Common myeloid progenitor, CD34-positive (primary cell): ENCODE results near the gene GNAI3.

Source experiments
- CTCF ChIA-PET: fragments of 350-600 bp; sonication (Branson Sonifier 250); formaldehyde crosslinking; loops from one replicate; lab custom pipeline; 2021; ENCODE audit warnings: antibody characterized with exemption; lab: Charles Lee
- POLR2A ChIA-PET: fragments of 350-600 bp; sonication (Branson Sonifier 250); formaldehyde crosslinking; loops from one replicate; lab custom pipeline; 2021; ENCODE audit warnings: antibody characterized with exemption; lab: Charles Lee
- DNase-seq, 3 donors: peaks; one replicate each; pipeline versions ENCODE4 v3.0.0 to v3.0.0-alpha.2; 2013
- H3K27ac ChIP-seq, 2 experiments: 1 replicate in 1 of 2; 2 replicates in 1 of 2; pipeline ENCODE4 v1.7.0; 2013; ENCODE audit warnings: inconsistent platforms in 2 of 2, low read length in 2 of 2, mild to moderate bottlenecking in 2 of 2, low read depth in 1 of 2, moderate library complexity in 1 of 2; ENCODE audit not compliant: severe bottlenecking in 2 of 2, insufficient read depth in 1 of 2, poor library complexity in 1 of 2
- H3K27me3 ChIP-seq, 5 experiments: replicated peaks in 2 of 5; 1 replicate in 3 of 5; 2 replicates in 2 of 5; pipeline versions ENCODE4 v1.6.1 to v1.7.0; 2013; ENCODE audit warnings: low read length in 4 of 5, mild to moderate bottlenecking in 2 of 5, moderate library complexity in 2 of 5, inconsistent platforms in 1 of 5; ENCODE audit not compliant: insufficient read depth in 5 of 5, control insufficient read depth in 4 of 5
- H3K36me3 ChIP-seq, 4 experiments: 1 replicate in 2 of 4; 2 replicates in 2 of 4; pipeline versions ENCODE4 v1.6.1 to v1.7.0; 2013; ENCODE audit warnings: low read length in 3 of 4, control low read depth in 1 of 4, mild to moderate bottlenecking in 1 of 4; ENCODE audit not compliant: control insufficient read depth in 4 of 4, insufficient read depth in 4 of 4
- H3K4me1 ChIP-seq, 4 experiments: 1 replicate in 3 of 4; 2 replicates in 1 of 4; pipeline versions ENCODE4 v1.6.1 to v1.7.1; 2013; ENCODE audit warnings: low read length in 3 of 4, mild to moderate bottlenecking in 3 of 4, control low read depth in 1 of 4, inconsistent platforms in 1 of 4, moderate library complexity in 1 of 4; ENCODE audit not compliant: control insufficient read depth in 4 of 4, insufficient read depth in 4 of 4; ENCODE audit errors: control extremely low read depth in 1 of 4
- H3K4me3 ChIP-seq, 7 experiments: 1 replicate in 4 of 7; 2 replicates in 3 of 7; pipeline versions ENCODE4 v1.5.1 to v1.7.0; 2013; ENCODE audit warnings: mild to moderate bottlenecking in 7 of 7, low read length in 6 of 7, moderate library complexity in 6 of 7, inconsistent platforms in 2 of 7, low read depth in 2 of 7, control low read depth in 1 of 7; ENCODE audit not compliant: insufficient read depth in 4 of 7, control insufficient read depth in 1 of 7; ENCODE audit errors: extremely low read depth in 1 of 7
- H3K9me3 ChIP-seq, 5 experiments: 1 replicate in 4 of 5; 2 replicates in 1 of 5; pipeline versions ENCODE4 v1.6.1 to v1.7.1; 2013; ENCODE audit warnings: low read length in 4 of 5, mild to moderate bottlenecking in 2 of 5, inconsistent platforms in 1 of 5, low read depth in 1 of 5, moderate library complexity in 1 of 5; ENCODE audit not compliant: control insufficient read depth in 4 of 5, insufficient read depth in 2 of 5; ENCODE audit errors: control extremely low read depth in 1 of 5
- WGBS: methylation state at CpG from one replicate; pipeline ENCODE4 v1.1.5; 2013; ENCODE audit not compliant: insufficient coverage; 5-methylcytosine and 5-hydroxymethylcytosine counted together

The GNAI3 gene

DNA sequence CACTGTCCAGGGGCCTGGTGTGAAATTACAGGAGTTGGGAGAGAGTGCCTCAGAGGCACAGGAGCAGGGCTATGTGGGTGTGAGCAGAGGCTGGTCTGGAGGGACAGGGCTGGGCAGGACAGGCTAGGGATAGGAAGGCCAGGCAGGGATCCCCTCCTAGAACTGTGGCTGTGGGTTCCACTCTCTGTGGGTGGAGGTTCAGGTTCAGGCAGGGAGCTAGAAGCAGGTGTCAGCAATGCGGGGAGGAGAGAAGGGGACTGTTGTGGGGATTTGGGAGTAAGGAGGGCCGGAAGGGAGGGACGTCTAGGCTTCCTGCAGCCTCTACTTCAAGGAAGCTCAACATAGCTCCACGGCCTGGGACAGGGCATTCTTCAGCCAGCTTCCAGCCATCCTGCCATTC is 17.0 kb upstream of the GNAI3 start:
- CTCF ChIA-PET = interaction anchor here (0.6 to 26.3 kb wide), 18 partner anchors 8 to 365 kb away, joined by 3 to 1203 read pairs (median 8); partner anchors contain the start of genes AMIGO1, AMPD2, ATXN7L2 and CYB561D1
- Histone ChIP-seq H3K36me3 (no peaks in the 10 kb centered on the region), H3K27me3 (peaks cover 0 to 5% (median 0%) of the 10 kb centered on the region in 5 experiments), H3K4me3 (no peak overlapping the region), H3K9me3 (no peaks in the 10 kb centered on the region), H3K27ac (no peak overlapping the region), H3K4me1 (peaks cover 0 to 15% (median 5%) of the 10 kb centered on the region in 4 experiments)
- POLR2A ChIA-PET = interaction anchor here (0.6 kb wide), 1 partner anchor 42 kb away, joined by 3 read pairs; no protein-coding TSS in a partner anchor
- WGBS = 100% methylated on average over 1 of the region's 4 CpGs
- no peak for DNase-seq

DNA sequence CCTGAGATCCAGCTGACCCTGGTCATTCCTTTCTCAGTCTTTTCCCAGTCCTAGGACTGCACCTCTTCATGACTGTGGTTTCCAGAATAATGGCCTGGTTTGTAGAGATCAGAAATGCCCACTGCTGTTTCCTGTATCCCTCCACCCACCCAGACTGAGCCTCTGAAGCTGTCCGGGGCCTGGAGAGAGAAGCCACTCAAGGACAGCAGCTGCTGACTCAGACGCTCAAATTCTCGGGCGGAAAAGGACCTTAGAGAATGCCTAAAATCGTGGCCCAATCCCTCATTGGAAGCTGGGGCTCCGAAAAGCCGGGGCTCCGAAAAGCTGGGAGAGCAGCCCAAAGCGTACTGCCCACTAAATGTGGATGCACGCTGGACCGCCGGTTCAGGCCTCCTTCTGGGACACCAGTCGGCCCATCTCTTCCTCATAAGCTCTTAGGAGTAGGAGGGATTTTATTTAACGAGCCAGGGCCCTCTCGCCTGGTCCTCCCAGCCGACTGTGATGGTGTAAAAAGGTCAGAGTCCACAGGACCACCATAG is 16.5 kb upstream of the GNAI3 start:
- ChIA-PET POLR2A (interaction anchor here (0.6 to 1.0 kb wide), 3 partner anchors 32 to 104 kb away, joined by 3 to 4 read pairs (median 3); no protein-coding TSS in a partner anchor), CTCF (interaction anchor here (0.6 to 26.3 kb wide), 26 partner anchors 8 to 366 kb away, joined by 3 to 1203 read pairs (median 5); partner anchors contain the start of genes AMIGO1, AMPD2, ATXN7L2 and CYB561D1)
- Histone ChIP-seq H3K4me1 (peaks cover 0 to 15% (median 5%) of the 10 kb centered on the region in 4 experiments), H3K27ac (no peak overlapping the region), H3K36me3 (no peaks in the 10 kb centered on the region), H3K9me3 (no peaks in the 10 kb centered on the region), H3K4me3 (peak overlapping the region in 3 of 7 experiments; percentile 51 to 71 (median 67)), H3K27me3 (peaks cover 0 to 5% (median 0%) of the 10 kb centered on the region in 5 experiments)
- 74% methylated on average over 16 of the region's 16 CpGs for WGBS
- DNase-seq = no peak

DNA sequence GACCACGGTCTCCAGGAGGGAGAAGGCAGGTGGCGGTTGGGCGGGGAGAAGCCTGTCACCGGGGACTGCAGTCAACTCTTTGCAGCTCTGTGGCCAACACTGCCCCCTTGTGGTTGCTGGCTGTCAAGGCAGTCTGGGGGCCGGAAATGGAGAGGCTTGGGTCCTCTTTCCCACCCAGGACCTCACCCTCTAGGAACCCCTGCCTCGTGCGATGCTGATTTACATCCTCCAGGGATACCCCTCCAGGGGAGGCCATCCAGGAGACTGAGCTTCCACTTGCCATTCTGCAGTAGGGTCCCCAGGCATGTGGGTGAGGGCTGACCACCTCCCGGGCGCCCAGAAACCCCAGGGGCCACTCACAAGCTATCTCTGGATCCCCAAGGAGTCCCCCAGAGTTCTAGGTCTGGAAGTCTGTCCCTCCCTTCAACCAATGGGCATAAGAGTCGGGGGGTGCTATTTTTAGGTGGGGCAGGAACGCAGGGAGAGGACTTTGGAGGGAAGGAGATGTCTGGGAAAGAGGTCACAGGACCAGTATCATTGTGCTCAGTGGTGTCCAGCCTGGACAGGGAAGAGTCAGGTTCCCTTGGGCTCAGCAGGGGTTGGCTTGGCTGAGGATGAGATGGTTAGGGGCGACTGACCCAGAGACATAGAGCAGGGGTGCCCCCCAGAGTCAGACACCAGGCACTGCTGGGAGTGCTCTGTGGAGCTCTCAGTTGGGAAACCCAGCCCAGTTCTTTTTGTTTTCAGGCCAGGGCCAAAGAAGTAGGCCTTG is 15.9 kb upstream of the GNAI3 start:
- peaks cover 0 to 15% (median 5%) of the 10 kb centered on the region in 4 experiments for H3K4me1 ChIP-seq
- peak overlapping the region in 5 of 7 experiments; percentile 9 to 71 (median 51) for H3K4me3 ChIP-seq
- no peak overlapping the region for H3K27ac ChIP-seq
- 4% methylated on average over 8 of the region's 12 CpGs for WGBS
- DNase-seq = peak; percentile 73 to 85 (median 78)
- H3K36me3 ChIP-seq = no peaks in the 10 kb centered on the region
- H3K9me3 ChIP-seq = no peaks in the 10 kb centered on the region
- ChIA-PET POLR2A (interaction anchor here (0.6 to 1.0 kb wide), 2 partner anchors 33 to 105 kb away, joined by 3 to 4 read pairs; no protein-coding TSS in a partner anchor), CTCF (interaction anchor here (0.6 to 26.3 kb wide), 31 partner anchors 9 to 366 kb away, joined by 3 to 1203 read pairs (median 5); partner anchors contain the start of genes AMIGO1, AMPD2, ATXN7L2 and CYB561D1)
- peaks cover 0 to 3% (median 0%) of the 10 kb centered on the region in 5 experiments for H3K27me3 ChIP-seq

DNA sequence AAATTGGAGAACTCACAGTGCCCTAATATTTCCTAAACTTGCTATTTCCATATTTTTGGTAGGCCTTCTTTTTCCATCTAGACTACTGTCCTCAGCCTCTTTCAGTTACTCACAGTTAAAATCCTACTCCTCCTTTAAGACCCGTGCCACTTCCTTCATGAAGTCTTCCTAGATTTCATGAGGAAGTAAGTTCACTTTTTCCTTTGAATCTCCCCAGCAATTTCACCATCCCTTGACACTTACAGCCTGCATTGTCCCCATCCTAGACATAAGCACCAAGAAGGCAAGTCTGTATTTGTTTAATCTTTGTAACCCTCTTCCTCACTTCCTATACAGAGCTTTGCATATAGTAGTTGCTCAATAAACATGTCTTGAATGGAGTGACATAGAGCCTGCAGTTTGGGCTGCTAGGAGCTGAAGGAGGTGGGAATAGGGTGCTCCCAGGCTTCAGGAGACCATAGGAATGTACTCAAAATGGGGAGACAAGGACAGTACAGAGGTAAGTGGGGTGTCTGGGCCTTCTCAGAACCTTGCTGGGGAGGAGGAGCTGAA is 14.0 kb upstream of the GNAI3 start:
- Histone ChIP-seq H3K27me3 (no peaks in the 10 kb centered on the region), H3K9me3 (no peaks in the 10 kb centered on the region), H3K27ac (no peak overlapping the region), H3K4me1 (peaks cover 0 to 15% (median 5%) of the 10 kb centered on the region in 4 experiments), H3K36me3 (no peaks in the 10 kb centered on the region), H3K4me3 (no peak overlapping the region)
- 100% methylated on average over 1 of the region's 1 CpG for WGBS
- CTCF ChIA-PET = interaction anchor here (0.9 to 26.3 kb wide), 8 partner anchors 8 to 269 kb away, joined by 3 to 1203 read pairs (median 22); partner anchors contain the start of genes AMIGO1, AMPD2, ATXN7L2 and CYB561D1
- no peak for DNase-seq
- POLR2A ChIA-PET = interaction anchor here (0.6 to 1.1 kb wide), 2 partner anchors 71 to 117 kb away, joined by 3 to 4 read pairs; no protein-coding TSS in a partner anchor

DNA sequence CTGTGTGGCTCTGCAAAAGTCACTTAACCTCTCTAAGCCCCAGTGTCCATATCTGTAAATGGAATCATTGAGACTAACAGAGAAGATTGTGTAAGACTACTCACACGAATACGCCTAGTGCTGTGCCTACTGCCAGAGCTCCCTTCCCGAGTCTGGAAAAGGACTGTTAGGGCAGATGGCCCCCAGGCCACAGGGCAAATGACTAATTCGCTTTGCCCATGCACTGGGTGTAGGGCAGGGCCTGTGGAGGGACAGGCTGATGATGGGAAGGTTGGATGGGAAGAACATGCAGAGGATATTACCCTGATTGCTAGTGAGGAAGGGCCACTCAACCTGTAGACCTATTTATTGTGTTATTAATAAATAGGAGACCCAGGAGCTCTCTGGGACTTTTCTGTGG is 12.9 kb upstream of the GNAI3 start:
- no peak for DNase-seq
- peaks cover 0 to 15% (median 5%) of the 10 kb centered on the region in 4 experiments for H3K4me1 ChIP-seq

DNA sequence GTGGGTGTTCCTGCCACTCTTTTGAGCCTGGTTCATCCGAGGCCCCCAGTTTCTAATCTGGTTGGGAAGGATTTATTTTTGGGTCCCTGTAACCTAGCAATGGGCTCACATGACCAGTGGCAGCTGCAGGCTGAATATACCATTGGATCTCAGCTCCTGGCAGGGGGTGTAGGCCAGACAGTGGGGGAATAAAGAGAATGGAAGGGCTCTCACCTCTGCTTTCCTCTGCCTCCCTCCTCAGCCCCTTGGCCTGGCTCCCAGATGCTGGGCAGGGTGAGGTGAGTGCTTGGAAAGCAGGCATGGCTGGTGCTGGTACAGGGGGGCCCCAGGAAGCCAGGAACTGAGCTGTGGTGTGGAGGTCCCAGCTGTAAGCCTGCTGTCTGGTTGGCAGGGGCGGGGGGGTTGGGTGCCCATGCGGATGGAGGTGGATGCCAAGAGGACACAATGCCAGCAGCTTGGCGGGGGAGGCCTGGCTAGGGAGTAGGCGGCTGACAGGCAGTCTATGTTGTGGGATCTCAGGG is 12.4 kb upstream of the GNAI3 start:
- Histone ChIP-seq H3K36me3 (no peaks in the 10 kb centered on the region), H3K4me1 (peaks cover 0 to 15% (median 5%) of the 10 kb centered on the region in 4 experiments), H3K27me3 (no peaks in the 10 kb centered on the region), H3K4me3 (no peak overlapping the region), H3K9me3 (no peaks in the 10 kb centered on the region), H3K27ac (no peak overlapping the region)
- ChIA-PET CTCF (interaction anchor here (1.0 to 26.3 kb wide), 4 partner anchors 6 to 182 kb away, joined by 3 to 1203 read pairs (median 270); partner anchors contain the start of genes AMIGO1, AMPD2, ATXN7L2 and CYB561D1), POLR2A (no interaction called here)
- 81% methylated on average over 3 of the region's 5 CpGs for WGBS
- peak in 1 of 3 donors; percentile 7 for DNase-seq

More for the DNA sequence above, 12.9 kb upstream of the GNAI3 start:
- Histone ChIP-seq H3K36me3 (no peaks in the 10 kb centered on the region), H3K27me3 (no peaks in the 10 kb centered on the region), H3K9me3 (no peaks in the 10 kb centered on the region), H3K4me3 (no peak overlapping the region), H3K27ac (no peak overlapping the region)
- ChIA-PET POLR2A (no interaction called here), CTCF (interaction anchor here (1.0 to 26.3 kb wide), 6 partner anchors 7 to 268 kb away, joined by 3 to 1203 read pairs (median 58); partner anchors contain the start of genes AMIGO1, AMPD2, ATXN7L2 and CYB561D1)
- 95% methylated on average over 4 of the region's 4 CpGs for WGBS
